Superior temporal gyrus (tissue), 1 donor: ENCODE measurements around the gene IGFBP1.
"Not testable (repeated sequence)": the region's sequence is repeated elsewhere in the genome, so short reads cannot be mapped to it uniquely, and the experiment has no call there.

Source experiments
- DNase-seq: peaks from one replicate; pipeline ENCODE4 v3.0.0-alpha.2; 2016; ENCODE audit errors: extremely low spot score

IGFBP1 gene

GRCh38 chr7:45888185-45888992, at the start of gene IGFBP1:
Gene IGFBP1, plus strand, starts transcription at chr7:45888488. Its CDS starts 165 bp downstream, at chr7:45888653.
- no peak for DNase-seq

DNA sequence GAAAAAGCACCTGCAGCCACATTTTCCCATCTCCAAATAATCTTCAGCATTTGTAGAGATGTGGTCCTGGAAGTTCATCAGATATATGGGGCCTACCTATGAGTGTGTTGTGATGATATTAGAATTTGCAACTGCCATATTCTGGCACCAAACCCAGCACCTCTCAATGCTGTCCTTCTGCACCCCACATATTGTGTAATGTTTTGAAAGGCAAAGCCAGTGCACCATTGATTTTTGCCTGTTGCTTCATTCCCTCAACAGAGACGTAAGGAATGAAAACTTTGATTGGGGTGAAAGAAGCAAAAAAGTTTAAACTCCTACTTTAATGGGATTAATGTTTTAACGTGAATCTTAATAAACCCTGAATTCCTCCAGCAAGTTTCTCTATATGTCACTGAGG, 49.4 kb upstream of the IGFBP1 start:
- DNase-seq = not testable (repeated sequence)

- DNase-seq = not testable (repeated sequence)
Measured at GRCh38 chr7:45841926-45842717, 46.2 kb upstream of the IGFBP1 start.

DNA sequence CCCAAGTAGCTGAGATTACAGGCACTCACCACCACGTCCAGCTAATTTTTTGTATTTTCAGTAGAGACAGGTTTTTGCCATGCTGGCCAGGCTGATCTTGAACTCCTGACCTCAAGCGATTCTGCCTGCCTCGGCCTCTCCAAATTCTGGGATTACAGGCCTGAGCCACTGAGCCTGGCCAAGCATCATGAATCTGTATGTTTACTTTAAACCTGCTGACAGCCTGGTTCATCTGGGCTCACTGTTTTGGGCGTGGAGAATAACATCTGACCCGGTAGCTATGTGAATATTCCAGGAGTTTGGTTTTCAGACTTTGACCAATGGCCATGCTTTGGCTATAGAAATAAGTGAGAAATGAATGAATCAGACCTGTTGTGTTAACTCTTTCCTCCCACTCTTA, 41.8 kb upstream of the IGFBP1 start:
- not testable (repeated sequence) for DNase-seq

DNA sequence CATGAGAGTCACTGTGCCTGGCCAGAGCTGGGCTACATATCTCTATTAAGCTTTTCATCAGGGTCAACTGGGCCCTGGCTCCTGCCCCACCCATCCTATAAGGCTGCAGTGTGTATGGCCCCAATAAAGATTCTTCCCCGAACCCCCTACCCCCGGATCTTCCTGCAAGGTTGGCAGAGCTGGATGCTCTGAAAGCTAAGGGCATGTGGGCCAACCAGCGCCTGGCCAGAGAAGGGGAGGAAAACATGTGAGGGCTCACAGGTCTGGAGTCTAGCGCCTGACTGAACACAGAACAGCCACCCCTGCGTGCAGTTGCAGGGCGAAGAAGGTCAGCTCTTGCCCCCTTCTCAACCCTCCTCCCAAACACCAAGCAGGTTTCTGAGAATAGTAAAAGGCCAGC, 39.6 kb upstream of the IGFBP1 start:
- not testable (repeated sequence) for DNase-seq

- DNase-seq = not testable (repeated sequence)
Measured at GRCh38 chr7:45852984-45853383, 35.3 kb upstream of the IGFBP1 start.

GRCh38 chr7:45853491-45853890, 34.8 kb upstream of the IGFBP1 start:
- DNase-seq = not testable (repeated sequence)

DNA sequence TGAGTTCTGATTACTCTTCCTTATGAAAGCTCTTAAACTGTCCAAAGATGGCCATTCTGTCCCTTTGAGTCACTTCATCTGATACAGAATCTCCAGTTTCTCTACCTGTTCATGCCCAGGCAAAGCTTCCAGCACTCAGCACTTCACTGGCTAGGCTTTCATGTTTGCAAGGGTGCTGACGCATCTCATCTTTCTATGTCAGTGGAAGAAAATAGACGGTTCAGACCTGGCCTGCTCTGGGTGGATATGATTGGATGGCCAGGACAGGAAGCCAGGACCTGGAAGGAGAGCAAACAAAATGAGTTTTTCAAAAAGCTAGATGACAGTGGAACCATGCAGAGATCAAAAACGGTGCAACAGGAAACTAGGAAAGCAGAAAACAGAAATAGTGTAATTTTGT, 32.6 kb upstream of the IGFBP1 start:
- DNase-seq = not testable (repeated sequence)

DNA sequence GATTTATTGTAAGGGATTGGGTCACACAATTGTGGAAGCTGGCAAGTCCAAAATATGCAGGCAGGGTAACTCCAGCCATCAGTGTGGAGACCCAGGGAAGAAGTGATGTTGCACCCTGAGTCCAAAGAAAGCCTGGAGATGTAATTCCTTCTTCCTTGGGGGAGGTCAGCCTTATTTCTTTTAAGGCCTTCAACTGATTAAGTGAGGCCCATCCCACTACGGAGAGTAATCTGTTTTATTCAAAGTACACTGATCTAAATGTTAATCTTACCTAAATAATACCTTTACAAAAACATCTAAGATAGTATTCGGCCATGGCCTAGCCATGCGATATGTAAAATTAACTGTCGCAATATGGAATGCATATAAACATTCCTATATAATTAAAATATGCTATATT, 31.4 kb upstream of the IGFBP1 start:
- DNase-seq = not testable (repeated sequence)

GRCh38 chr7:45863715-45864114, 24.6 kb upstream of the IGFBP1 start:
- DNase-seq = no peak

GRCh38 chr7:45865594-45866410, 22.5 kb upstream of the IGFBP1 start:
- no peak for DNase-seq

GRCh38 chr7:45867471-45867870, 20.8 kb upstream of the IGFBP1 start:
- DNase-seq = no peak

GRCh38 chr7:45869426-45869825, 18.9 kb upstream of the IGFBP1 start:
- DNase-seq = no peak

DNA sequence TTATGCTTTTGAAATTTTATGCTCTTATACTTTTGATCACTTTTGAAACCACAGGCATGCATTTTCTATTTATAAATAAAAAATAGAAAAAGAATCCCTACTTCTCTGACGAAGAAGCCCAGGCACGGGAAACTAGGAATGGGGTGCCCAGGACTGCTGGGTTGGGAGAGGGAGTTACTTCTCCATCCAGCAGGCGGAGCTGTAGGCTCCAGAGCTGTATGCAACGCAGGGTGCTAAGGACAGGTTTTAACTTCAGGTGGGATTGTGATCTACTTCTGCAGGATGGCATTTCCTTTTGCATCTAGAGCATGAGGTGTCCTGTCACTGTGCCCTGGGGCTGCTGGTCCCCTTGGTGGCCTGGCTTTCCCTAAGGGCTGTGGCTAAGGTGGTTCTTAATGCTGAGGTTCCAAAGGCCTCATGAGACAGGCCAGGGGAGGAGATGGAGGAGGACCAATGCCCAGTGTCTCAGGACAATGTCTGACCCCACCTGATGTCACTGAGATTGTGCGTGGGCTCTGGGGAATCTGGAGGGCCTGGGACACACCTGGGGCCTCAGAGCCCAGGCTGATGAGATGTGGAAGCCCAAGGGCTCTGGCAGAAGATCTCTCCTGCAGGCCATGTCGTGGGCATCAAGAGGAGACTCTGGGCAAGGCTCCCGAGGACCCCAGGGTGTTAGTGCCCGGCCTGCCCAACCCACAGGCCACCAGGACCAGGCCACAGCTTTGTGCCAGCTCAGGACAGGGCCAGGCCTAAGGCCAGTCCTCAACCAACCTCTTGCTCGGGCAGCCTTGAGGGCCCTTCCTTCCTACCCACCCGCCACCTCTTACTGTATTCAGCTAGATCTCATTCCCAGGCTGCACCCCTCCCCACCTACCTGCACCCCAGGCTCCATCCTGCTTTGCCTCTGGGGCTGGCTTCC, 15.9 kb upstream of the IGFBP1 start:
- DNase-seq = no peak

DNA sequence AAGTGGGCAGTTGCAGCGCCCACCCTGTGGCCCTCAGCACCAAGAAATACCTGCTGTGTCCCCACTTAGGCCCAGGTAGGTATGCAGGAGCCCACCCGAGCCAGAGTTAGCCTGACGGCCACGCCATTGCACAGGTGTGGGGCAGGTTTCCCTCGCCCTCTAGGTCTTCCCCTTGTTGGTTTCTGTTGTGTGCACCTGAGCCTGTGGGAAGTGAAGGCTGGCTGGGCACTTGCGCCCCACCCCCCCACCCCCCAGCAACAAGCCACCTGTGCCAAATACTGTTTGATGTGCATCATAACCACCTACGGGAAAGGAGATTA, 15.3 kb upstream of the IGFBP1 start, which contains the start of gene CCDC201:
TSS of gene CCDC201 (minus strand) at position 48 of the 320 bp plus-strand sequence. CDS start 75 bp downstream, outside the sequence.
- DNase-seq = no peak

GRCh38 chr7:45873355-45873754, 14.9 kb upstream of the IGFBP1 start:
- no peak for DNase-seq

GRCh38 chr7:45874408-45875131, 13.7 kb upstream of the IGFBP1 start:
- DNase-seq = no peak

GRCh38 chr7:45876519-45876918, 11.8 kb upstream of the IGFBP1 start:
- no peak for DNase-seq

GRCh38 chr7:45878457-45879144, 9.7 kb upstream of the IGFBP1 start:
- no peak for DNase-seq

GRCh38 chr7:45880433-45880860, 7.8 kb upstream of the IGFBP1 start:
- DNase-seq = no peak
